ENCODE measurements around the gene SLC18A3. TPM values are rescaled to one million over a fixed set of nuclear protein-coding genes. Genes with fewer than 3 reads are reported as not detected.
A peak's percentile ranks its signal among the peaks of the same experiment; 100 is the strongest.

Gene SLC18A3
- total RNA-seq, 4 donors from 2014 or later = 0.42 to 1.7 (median 0.81) TPM

GRCh38 chr10:49596836-49597235 is 13.3 kb upstream of the SLC18A3 start:
- 70% methylated on average over 3 of the region's 3 CpGs for WGBS
- peaks cover 0 to 56% (median 3%) of the 10 kb centered on the region in 4 donors for H3K27me3 ChIP-seq
- no peak overlapping the region for H3K27ac ChIP-seq (replicated peaks in 1 of 4)
- H3K4me3 ChIP-seq = no peak overlapping the region
- DNase-seq (ENCODE audit: extremely low spot score) = peak; percentile 68
- TF ChIP-seq, protein P1, sequence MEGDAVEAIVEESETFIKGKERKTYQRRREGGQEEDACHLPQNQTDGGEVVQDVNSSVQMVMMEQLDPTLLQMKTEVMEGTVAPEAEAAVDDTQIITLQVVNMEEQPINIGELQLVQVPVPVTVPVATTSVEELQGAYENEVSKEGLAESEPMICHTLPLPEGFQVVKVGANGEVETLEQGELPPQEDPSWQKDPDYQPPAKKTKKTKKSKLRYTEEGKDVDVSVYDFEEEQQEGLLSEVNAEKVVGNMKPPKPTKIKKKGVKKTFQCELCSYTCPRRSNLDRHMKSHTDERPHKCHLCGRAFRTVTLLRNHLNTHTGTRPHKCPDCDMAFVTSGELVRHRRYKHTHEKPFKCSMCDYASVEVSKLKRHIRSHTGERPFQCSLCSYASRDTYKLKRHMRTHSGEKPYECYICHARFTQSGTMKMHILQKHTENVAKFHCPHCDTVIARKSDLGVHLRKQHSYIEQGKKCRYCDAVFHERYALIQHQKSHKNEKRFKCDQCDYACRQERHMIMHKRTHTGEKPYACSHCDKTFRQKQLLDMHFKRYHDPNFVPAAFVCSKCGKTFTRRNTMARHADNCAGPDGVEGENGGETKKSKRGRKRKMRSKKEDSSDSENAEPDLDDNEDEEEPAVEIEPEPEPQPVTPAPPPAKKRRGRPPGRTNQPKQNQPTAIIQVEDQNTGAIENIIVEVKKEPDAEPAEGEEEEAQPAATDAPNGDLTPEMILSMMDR (IDR thresholded peaks at IDR 0.05) = no peak
- no peak for TF ChIP-seq POLR2A (IDR thresholded peaks at IDR 0.05; ENCODE audit: low read depth)
- no peaks in the 10 kb centered on the region for H3K9me3 ChIP-seq
- H3K4me1 ChIP-seq = no peaks in the 10 kb centered on the region
- no peaks in the 10 kb centered on the region for H3K36me3 ChIP-seq
- intact Hi-C loops (cut with DNase I) = no loop called here

- 69% methylated on average over 11 of the region's 11 CpGs for WGBS
- Histone ChIP-seq H3K27me3 (peaks cover 0 to 58% (median 3%) of the 10 kb centered on the region in 4 donors), H3K4me3 (no peak overlapping the region), H3K36me3 (no peaks in the 10 kb centered on the region), H3K27ac (replicated peaks in 1 of 4) (no peak overlapping the region), H3K4me1 (no peaks in the 10 kb centered on the region), H3K9me3 (no peaks in the 10 kb centered on the region)
- TF ChIP-seq POLR2A (IDR thresholded peaks at IDR 0.05; ENCODE audit: low read depth) (no peak), POLR2AphosphoS5 (IDR thresholded peaks at IDR 0.05) (no peak)
- intact Hi-C loops (cut with DNase I) = no loop called here
- DNase-seq (ENCODE audit: extremely low spot score) = no peak
These were observed 12.5 kb upstream of the SLC18A3 start for GRCh38 chr10:49597426-49598163.

GRCh38 chr10:49598164-49598856 is 11.8 kb upstream of the SLC18A3 start:
- TF ChIP-seq EP300 (IDR thresholded peaks at IDR 0.05) (no peak), POLR2A (IDR thresholded peaks at IDR 0.05; ENCODE audit: low read depth) (no peak), POLR2AphosphoS5 (IDR thresholded peaks at IDR 0.05) (no peak)
- TF ChIP-seq, protein P1 (IDR thresholded peaks at IDR 0.05) = no peak
- Histone ChIP-seq H3K27me3 (peaks cover 0 to 58% (median 3%) of the 10 kb centered on the region in 4 donors), H3K27ac (replicated peaks in 1 of 4) (no peak overlapping the region), H3K36me3 (no peaks in the 10 kb centered on the region), H3K4me3 (no peak overlapping the region), H3K4me1 (no peaks in the 10 kb centered on the region), H3K9me3 (no peaks in the 10 kb centered on the region)
- 80% methylated on average over 7 of the region's 8 CpGs for WGBS
- DNase-seq (ENCODE audit: extremely low spot score) = peak; percentile 90
- intact Hi-C loops (cut with DNase I) = no loop called here

DNA sequence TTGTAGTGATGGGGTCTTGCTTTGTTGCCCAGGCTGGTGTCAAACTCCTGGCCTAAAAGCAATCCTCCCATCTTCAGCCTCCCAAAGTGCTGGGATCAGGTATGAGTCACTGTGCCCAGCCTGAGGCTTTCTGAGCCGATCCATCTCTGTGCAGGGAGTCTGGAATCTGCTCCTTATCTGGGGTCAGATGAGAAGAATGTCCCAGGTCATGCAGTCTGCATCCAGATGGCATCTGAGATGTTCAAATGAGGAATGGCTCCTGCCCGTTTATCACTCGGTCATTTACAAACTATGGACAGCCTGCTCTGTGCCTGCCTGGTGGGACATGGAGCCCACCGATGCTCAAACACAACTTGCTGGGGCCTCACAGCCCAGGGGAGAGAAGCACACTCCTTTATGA is 11.1 kb upstream of the SLC18A3 start:
- H3K27ac ChIP-seq (replicated peaks in 1 of 4) = no peak overlapping the region
- peaks cover 0 to 54% (median under 1%) of the 10 kb centered on the region in 4 donors for H3K27me3 ChIP-seq
- 49% methylated on average over 3 of the region's 4 CpGs for WGBS
- no peaks in the 10 kb centered on the region for H3K9me3 ChIP-seq
- DNase-seq (ENCODE audit: extremely low spot score) = peak; percentile 62
- intact Hi-C loops (cut with DNase I) = no loop called here
- TF ChIP-seq EP300 (IDR thresholded peaks at IDR 0.05) = no peak
- TF ChIP-seq, protein P1 (IDR thresholded peaks at IDR 0.05) = no peak
- no peak for TF ChIP-seq POLR2A (IDR thresholded peaks at IDR 0.05; ENCODE audit: low read depth)
- TF ChIP-seq POLR2AphosphoS5 (IDR thresholded peaks at IDR 0.05) = no peak
- no peaks in the 10 kb centered on the region for H3K4me1 ChIP-seq
- no peak overlapping the region for H3K4me3 ChIP-seq
- H3K36me3 ChIP-seq = no peaks in the 10 kb centered on the region

- intact Hi-C loops (cut with DNase I) = no loop called here
- peaks cover 0 to 58% (median 0%) of the 10 kb centered on the region in 4 donors for H3K27me3 ChIP-seq
- peak; percentile 66 for DNase-seq (ENCODE audit: extremely low spot score)
These were observed 10.6 kb upstream of the SLC18A3 start for GRCh38 chr10:49599546-49599945.

More at GRCh38 chr10:49599546-49599945, 10.6 kb upstream of the SLC18A3 start:
- Histone ChIP-seq H3K36me3 (no peaks in the 10 kb centered on the region), H3K4me3 (no peak overlapping the region), H3K9me3 (no peaks in the 10 kb centered on the region), H3K4me1 (no peaks in the 10 kb centered on the region), H3K27ac (replicated peaks in 1 of 4) (no peak overlapping the region)
- TF ChIP-seq POLR2AphosphoS5 (IDR thresholded peaks at IDR 0.05) (no peak), EP300 (IDR thresholded peaks at IDR 0.05) (no peak), POLR2A (IDR thresholded peaks at IDR 0.05; ENCODE audit: low read depth) (no peak)
- TF ChIP-seq, protein P1 (IDR thresholded peaks at IDR 0.05) = no peak
- WGBS = 57% methylated on average over 3 of the region's 3 CpGs

Measured in esophagus muscularis mucosa (tissue), 4 donors.